K562 (cell line): ENCODE results near the gene SULT1C3.

Source experiments
- AFF4 ChIP-seq: sonication (generic); formaldehyde crosslinking; IDR thresholded peaks from 2 replicates; pipeline ENCODE4 v1.8.0; 2023; ENCODE audit warnings: mild to moderate bottlenecking, missing genetic modification reagents
- ATF1 ChIP-seq, 2 experiments: fragments of 450-650 bp in 1 of 2; IDR thresholded peaks; 2 replicates each; pipeline ENCODE4 v1.6.1; 2016; ENCODE audit warnings: missing compliant biosample characterization in 1 of 2, missing genetic modification characterization in 1 of 2
- CTCF ChIP-seq, 3 experiments: IDR thresholded peaks in 2 of 3; conservative IDR thresholded peaks in 1 of 3; 2 replicates each; pipeline ENCODE4 v1.5.1; 2011 to 2012; ENCODE audit warnings: low read length in 3 of 3, mild to moderate bottlenecking in 3 of 3, control low read depth in 2 of 3, improper control_type of control experiment in 1 of 3, inconsistent platforms in 1 of 3, low read depth in 1 of 3, mixed read lengths in 1 of 3, moderate library complexity in 1 of 3; ENCODE audit not compliant: insufficient read depth in 2 of 3
- EP300 ChIP-seq: IDR thresholded peaks from 2 replicates; pipeline ENCODE4 v1.6.1; 2012; ENCODE audit warnings: low read length, improper control_type of control experiment
- HDAC2 ChIP-seq: fragments of 450-650 bp; IDR thresholded peaks from 2 replicates; pipeline ENCODE4 v1.6.1; 2016; ENCODE audit warnings: mild to moderate bottlenecking
- HNRNPUL1 ChIP-seq: fragments of 200-400 bp; formaldehyde crosslinking; IDR thresholded peaks from 2 replicates; pipeline ENCODE4 v1.6.1; 2017; ENCODE audit warnings: low read length
- KLF13 ChIP-seq: fragments of 450-650 bp; IDR thresholded peaks from 2 replicates; pipeline ENCODE4 v1.6.1; 2016; ENCODE audit warnings: missing genetic modification characterization, low read depth, mild to moderate bottlenecking, missing compliant biosample characterization, moderate library complexity, borderline replicate concordance
- MCM2 ChIP-seq: fragments of 450-650 bp; IDR thresholded peaks from 2 replicates; pipeline ENCODE4 v1.6.1; 2017; ENCODE audit warnings: low read depth, mild to moderate bottlenecking
- RAD21 ChIP-seq, 2 experiments: fragments of 250-450 bp in 1 of 2; fragments of 450-650 bp in 1 of 2; sonication (Bioruptor Pico) in 1 of 2; formaldehyde crosslinking in 1 of 2; IDR thresholded peaks in 1 of 2; conservative IDR thresholded peaks in 1 of 2; 2 replicates each; pipeline versions ENCODE4 v1.4.0 to v1.8.0; 2020 to 2022; ENCODE audit warnings: mild to moderate bottlenecking in 2 of 2, moderate library complexity in 1 of 2
- RFX5 ChIP-seq: IDR thresholded peaks from 2 replicates; pipeline ENCODE4 v1.6.1; 2011; ENCODE audit warnings: low read depth, mild to moderate bottlenecking, improper control_type of control experiment, low read length
- SP2 ChIP-seq: IDR thresholded peaks from 2 replicates; pipeline ENCODE4 v1.6.1; 2011; ENCODE audit warnings: mild to moderate bottlenecking, low read depth, low read length, moderate library complexity; ENCODE audit not compliant: poor library complexity, severe bottlenecking; ENCODE audit errors: extremely low read depth
- TAF1 ChIP-seq: IDR thresholded peaks from 2 replicates; pipeline ENCODE4 v1.6.1; 2011; ENCODE audit warnings: mild to moderate bottlenecking, low read length, moderate library complexity; ENCODE audit not compliant: insufficient read depth, control insufficient read depth, severe bottlenecking; ENCODE audit errors: extremely low read depth
- ZBTB8A ChIP-seq: fragments of 450-650 bp; IDR thresholded peaks from 2 replicates; pipeline ENCODE4 v1.6.1; 2018; ENCODE audit warnings: mild to moderate bottlenecking, moderate library complexity; ENCODE audit not compliant: partially characterized antibody
- ZNF274 ChIP-seq: IDR thresholded peaks from 2 replicates; pipeline ENCODE4 v1.6.1; 2011; ENCODE audit warnings: low read depth, mild to moderate bottlenecking, low read length, moderate library complexity, borderline replicate concordance

DNA sequence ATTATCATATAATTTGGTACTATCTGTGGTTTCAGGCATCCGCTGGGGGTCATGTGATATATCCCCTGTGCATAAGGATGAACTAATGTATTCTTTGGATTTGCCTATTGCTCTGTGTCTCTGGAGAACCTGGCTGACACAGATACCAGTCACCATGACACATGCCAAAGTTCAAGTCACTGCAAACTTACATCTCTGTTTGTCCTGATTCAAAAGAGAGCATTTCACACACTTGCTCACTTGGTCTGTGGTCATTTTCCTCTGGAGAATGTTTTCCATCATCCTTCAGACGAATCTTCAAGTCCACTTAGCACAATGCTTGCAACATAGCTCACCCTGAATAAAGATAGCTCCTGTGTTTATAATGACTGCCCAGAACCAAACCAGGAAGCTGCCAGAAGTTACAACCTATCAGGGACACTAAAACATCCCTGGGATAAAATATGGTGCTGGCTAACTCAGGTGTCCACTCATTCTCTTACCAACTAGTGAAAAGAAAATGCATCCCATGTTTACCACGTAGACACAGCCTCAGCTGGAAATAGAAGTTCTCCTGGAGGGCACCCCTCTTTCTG, 18.1 kb downstream of the SULT1C3 start:
- TF ChIP-seq ZBTB8A (no peak), TAF1 (no peak), CTCF (IDR thresholded peaks at IDR 0.05 in 2 of 3, conservative IDR thresholded peaks at IDR 0.05 in 1 of 3; ENCODE audit: insufficient read depth in 2 of 3, low read depth in 1 of 3, low read length in 3 of 3) (no peak), RFX5 (no peak), HDAC2 (no peak), ZNF274 (no peak), KLF13 (no peak), EP300 (no peak), RAD21 (CRISPR knock-in tag; conservative IDR thresholded peaks at IDR 0.05 in 1 of 2, IDR thresholded peaks at IDR 0.05 in 1 of 2) (no peak), MCM2 (no peak), ATF1 (CRISPR knock-in tag; IDR thresholded peaks at IDR 0.05) (no peak), ATF1 (tag; IDR thresholded peaks at IDR 0.05) (no peak), AFF4 (no peak), HNRNPUL1 (no peak), SP2 (no peak)
